HG02623 (cell line): Measurements from ENCODE around the gene NME8.

Source experiments
- ATAC-seq: cut with Tn5 transposase; IDR thresholded peaks from one replicate; pipeline ENCODE4 v1.9.1; 2021; ENCODE audit warnings: moderate library complexity; ENCODE audit not compliant: unreplicated experiment

The NME8 gene

DNA sequence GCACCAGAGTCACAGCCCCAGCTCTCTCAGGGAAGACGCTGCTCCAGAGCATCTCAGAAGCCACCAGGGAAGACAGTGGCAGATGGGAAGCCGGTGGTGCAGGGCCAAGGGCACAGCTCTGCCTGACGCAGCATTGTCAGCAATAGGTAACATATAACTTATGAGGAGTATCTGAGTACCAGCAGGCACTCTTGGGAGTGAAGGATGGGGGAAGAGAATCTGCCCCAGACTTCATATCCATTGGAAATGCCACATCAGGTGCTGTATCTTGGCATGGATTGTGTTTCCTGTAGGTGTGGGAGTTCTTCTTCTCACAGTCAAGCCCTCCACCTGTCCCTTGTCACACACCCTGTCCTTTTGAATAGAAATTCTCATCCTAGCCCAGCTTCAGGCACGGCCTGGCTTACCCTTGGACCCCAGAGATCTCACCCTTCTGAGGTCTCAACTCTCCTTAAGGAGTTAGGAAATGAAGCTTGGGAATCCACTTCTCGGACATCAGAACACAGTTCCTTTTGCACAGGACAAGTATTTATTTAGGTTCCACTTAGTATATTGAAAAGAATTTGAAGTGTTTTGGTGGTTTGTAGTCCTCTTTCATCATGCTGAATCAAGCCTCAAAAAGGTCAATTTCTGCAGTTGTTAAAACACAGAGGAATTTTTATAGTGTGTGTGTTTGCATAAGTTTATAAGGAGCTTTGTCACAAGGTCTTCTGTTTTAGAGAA, 82.0 kb downstream of the NME8 start:
- no peak for ATAC-seq

DNA sequence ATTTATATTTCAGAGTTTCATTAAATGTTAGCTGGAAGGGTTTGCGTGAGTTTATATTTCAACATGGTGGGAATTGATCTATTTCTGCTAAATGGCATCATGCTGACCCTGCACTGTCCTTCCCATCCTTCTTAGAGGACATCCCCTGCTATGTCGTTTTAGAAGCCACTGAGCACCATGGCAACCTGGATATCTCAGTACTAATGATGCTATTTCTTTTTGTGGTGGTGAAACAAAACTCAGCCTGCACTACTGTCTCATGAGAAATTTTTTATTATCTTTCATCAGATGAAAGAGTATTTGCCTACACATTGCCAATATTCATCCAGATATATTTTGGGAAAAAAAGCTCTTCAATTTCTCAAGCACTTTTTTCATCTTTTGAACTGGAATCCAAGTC, 84.1 kb downstream of the NME8 start:
- no peak for ATAC-seq

DNA sequence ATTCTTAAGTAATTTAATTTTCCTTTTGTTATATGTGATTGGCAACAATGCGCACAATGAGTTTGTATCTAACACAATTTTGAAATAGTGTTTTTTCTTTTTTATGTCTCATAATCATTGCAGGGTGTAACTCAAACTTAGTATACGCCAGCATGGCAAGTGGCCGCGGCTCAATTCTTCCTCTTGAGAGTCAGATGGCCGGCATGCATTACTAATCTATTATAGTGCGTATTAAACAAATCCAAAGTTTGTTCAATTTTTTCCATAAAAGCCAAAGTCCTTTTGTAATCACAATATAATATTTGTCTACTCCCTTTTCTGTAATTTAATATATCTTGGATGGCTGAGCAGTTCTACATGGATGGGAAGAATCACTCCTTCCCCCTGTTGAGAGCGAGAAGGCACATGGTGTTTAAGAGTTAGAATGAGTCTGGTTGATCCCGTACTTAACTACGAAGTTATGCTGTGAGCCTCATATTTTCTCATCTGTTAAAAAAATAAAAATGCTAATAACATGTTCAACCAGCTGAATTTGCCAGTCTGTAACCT, 84.7 kb downstream of the NME8 start:
- ATAC-seq = no peak

DNA sequence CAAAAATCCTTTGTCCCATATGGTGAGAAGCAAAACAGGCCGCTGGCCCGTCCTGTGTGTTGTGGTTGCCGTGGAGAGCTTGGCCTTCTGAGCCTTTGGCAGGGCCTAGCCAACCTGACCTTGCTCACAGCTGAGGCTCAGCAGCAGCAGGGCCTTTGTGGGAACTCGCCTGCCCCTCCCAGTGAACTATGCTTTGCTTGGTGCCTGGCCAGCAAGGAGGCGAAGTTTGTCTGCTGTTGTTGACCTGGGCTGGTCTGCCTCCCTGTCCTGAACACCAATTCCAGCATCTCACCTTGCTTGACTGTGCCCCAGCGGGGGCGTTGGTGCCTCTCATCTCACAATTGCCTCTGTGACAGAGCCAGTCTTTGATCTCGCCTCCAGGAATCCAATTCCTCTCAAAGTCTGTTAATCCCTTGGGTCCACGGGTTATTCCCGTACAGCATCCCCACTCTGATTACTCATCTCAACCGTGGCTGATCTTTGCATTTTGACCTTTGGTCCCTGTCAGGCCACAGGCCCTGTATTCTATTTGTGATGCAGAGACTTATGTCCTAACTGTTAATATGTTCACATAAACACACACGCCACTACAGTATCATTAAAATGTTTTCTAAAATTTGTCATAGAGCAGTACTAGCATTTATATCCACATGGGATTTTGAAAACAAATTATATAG, 94.7 kb downstream of the NME8 start:
- ATAC-seq = no peak

DNA sequence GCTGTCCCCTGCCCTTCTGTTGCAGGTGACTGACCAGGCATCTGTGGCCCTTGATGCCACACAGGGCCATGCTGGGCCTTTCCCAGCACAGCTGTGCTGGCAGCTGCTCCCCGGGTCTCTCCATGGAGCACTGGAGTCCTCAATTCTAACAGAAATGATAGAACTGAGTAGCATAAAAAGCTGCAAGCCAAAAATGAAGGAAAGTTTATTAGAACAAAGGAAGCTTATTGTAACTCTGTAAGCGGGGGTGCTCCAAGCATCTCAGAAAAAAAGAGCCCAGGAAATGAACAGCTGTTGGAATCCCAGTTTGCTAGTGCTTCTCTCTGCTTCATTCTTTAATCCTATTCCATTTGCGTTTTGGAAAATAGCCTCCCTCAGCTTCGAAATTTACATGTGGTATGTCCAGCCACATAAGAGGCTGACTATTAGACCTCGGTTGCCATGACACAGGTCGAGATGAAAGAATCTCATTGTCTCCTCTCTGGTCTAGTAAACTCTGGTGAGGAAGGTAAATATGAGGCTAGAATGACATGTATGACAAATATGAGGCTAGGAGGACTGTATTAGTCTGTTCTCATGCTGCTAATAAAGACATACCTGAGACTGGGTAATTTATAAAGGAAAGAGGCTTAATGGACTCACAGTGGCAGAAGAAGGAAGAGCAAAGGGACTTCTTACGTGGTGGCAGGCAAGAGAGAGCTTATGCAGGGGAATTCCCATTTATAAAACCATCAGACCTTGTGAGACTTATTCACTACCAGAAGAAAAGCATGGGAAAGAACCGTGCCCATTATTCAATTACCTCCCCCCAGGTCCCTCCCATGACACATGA, 95.7 kb downstream of the NME8 start:
- no peak for ATAC-seq

DNA sequence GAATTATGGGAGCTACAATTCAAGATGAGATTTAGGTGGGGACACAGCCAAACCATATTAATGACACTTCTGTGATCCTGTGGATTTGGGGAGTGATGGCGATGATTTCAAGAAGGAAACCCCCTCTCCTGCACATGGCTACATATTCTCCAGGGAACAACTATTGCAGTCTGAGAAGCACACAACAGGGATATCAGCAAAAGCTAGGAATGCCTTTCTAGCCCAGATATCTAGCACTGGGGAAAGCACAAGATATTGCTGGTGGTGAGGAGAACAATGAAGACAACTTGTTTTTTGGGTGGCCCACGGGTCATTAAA, 96.3 kb downstream of the NME8 start:
- ATAC-seq = no peak

DNA sequence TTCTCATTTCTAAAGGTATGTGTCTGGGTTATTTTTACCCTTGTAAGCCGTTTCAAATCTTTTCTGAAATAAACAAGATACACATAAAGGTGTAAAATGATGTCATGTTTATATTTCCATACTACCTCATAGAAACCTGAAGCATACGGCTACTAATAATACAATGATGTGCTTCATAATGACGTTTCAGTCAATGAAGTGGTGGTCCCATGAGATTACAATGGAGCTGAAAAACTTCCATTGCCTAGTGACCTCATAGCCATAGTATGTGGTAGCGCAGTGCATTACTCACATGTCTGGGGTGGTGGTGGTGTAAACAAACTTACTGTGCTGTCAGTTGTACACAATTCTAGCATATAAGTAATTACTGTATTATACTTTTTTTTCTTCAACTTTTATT, 96.9 kb downstream of the NME8 start:
- ATAC-seq = no peak

DNA sequence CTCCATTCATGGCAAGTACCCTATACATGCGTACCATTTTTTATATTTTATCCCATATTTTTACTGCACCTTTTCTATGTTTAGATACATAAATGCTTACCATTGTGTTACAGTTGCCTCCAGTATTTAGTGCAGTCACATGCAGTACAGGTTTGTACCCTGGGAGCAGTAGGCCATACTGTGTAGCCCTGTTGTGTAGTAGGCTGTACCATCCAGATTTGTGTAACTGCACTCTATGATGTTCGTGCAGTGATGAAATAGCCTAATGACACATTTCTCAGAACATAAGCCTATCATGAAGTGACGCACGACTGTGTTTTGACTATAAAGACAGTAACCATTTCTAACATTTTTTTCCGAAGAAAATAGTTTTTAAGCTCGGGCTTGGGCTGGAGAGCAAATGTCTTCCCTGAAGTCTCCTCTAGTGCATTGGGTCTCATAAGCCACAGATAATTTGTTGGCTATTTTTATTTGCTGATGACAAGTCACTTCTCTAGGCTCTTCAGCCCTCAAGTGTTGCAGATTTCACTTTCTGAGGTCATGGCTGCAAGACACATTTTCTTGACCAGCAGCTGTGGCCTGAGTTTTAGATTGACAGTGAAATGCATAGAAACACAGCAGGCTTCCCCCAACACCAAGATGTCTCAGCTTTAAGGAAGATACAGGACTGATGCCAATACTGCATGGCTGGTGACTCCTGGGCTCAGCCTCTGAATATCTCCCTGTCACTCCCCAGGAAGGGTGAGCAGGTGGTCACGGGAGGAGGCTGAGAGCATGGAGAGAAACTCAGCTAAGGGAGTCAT, 98.9 kb downstream of the NME8 start:
- no peak for ATAC-seq

DNA sequence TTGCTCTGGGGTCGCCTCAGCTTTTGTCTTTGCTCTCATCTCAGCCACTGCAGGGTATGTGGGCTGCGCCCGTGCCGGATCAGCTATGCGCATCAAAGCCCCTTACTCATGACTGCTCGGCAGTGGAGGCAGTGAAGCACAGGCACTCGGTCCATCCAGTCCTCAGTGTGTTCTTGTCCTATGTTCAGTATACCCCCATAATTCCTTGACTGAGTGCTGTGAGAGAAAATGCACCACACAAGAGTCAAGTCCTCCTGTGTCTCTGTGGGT, 99.5 kb downstream of the NME8 start:
- ATAC-seq = no peak
